ENCODE data around the gene AMDHD2. TPM values are rescaled to one million over a fixed set of nuclear protein-coding genes. Genes with fewer than 3 reads are reported as not detected.

AMDHD2 gene
- total RNA-seq, 4 donors from 2014 or later: 32.9 to 50.3 (median 42.2) TPM

DNA sequence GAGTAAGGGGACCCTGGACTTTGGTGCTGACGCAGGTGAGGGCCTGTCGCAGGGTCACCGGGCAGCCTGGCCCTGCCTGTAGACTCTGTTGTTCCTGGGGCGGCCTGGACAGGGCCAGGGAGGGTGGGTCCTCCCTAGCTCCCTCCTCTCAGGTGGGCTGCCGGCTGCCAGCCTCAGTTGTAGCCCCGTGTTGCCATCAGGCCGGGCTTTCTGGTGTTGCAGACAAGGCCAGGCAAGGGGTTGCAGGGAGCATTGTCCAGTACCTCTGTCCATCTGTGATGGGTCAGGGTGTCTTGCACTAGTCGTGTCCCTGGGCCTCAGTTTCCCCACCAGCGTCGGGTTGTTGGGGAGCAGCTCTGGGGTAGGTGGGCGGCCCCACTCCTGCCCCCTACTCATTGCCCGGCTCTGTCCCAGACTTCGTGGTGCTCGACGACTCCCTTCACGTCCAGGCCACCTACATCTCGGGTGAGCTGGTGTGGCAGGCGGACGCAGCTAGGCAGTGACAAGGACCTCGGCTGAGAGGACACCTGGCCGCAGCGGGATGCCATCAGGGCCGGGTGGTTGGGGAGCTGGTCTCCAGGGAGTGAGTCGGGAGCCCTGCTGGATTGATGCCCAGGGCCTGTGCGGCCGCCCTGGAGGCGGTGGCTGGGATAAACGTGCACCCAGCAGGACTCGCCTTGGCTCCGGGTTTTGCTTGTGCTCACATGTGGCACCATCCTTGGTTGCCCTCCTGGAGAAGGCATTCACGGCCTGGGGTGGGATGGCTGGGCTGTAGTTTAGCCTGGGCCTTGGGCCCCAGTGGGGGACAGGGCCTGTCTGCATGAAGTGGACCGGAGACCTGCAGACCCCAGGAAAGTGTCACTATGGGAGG, 9.1 kb downstream of the AMDHD2 start:
- no peak for TF ChIP-seq POLR2A (IDR thresholded peaks at IDR 0.05)
- TF ChIP-seq, protein P1, sequence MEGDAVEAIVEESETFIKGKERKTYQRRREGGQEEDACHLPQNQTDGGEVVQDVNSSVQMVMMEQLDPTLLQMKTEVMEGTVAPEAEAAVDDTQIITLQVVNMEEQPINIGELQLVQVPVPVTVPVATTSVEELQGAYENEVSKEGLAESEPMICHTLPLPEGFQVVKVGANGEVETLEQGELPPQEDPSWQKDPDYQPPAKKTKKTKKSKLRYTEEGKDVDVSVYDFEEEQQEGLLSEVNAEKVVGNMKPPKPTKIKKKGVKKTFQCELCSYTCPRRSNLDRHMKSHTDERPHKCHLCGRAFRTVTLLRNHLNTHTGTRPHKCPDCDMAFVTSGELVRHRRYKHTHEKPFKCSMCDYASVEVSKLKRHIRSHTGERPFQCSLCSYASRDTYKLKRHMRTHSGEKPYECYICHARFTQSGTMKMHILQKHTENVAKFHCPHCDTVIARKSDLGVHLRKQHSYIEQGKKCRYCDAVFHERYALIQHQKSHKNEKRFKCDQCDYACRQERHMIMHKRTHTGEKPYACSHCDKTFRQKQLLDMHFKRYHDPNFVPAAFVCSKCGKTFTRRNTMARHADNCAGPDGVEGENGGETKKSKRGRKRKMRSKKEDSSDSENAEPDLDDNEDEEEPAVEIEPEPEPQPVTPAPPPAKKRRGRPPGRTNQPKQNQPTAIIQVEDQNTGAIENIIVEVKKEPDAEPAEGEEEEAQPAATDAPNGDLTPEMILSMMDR (IDR thresholded peaks at IDR 0.05): no peak
- no peak overlapping the region for H3K4me3 ChIP-seq (ENCODE audit: low read depth, poor library complexity, severe bottlenecking)
- WGBS, 2 donors: 85 to 89% methylated on average over 27 to 32 of the region's 32 CpGs
- DNase-seq (ENCODE audit: low spot score in 2 of 2): no peak
- intact Hi-C loops (cut with DNase I; ENCODE audit: low total_unique reads): no loop called here

- TF ChIP-seq, protein P1 (IDR thresholded peaks at IDR 0.05): no peak
- no peak for TF ChIP-seq POLR2A (IDR thresholded peaks at IDR 0.05)
- H3K4me3 ChIP-seq (ENCODE audit: low read depth, poor library complexity, severe bottlenecking): no peak overlapping the region
- 86 to 90% methylated on average over 15 of the region's 15 CpGs for WGBS, 2 donors
- intact Hi-C loops (cut with DNase I; ENCODE audit: low total_unique reads): no loop called here
- DNase-seq (ENCODE audit: low spot score in 2 of 2): no peak
Observed at GRCh38 chr16:2529961-2530628, 9.9 kb downstream of the AMDHD2 start.

DNA sequence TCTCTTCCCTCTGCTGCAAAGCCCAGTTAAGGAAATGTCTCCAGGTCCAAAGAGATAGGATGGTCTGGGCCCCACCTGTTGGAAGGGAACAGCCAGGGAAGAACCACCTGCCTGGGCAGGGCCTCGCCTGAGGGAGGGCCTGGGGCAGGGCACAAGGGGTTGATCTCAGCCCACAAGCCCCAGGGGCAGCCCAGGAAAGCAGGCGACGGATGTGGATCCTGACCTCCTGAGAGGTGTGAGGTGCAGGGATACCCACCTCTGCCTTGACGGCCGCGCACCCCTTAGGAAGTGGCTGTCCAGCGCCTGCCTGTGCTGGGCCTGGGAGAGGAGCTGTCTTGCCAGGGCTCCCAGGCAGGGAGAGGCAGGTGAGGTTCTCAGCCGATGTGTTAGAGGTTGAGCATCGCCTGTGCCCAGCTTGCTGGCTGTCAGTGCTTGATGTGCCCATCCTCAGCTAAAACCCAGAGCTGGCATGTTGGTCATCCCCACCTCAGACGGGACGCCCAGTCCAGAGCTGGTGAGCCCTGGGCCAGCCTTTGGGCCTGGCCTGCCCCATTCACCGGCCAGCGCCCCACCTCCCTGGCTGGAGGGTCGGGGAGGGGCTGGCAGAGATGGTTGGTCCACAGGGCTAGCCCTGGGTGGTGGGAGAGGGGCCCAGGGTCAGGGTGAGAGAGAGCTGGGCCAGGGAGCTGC, 10.6 kb downstream of the AMDHD2 start:
- intact Hi-C loops (cut with DNase I; ENCODE audit: low total_unique reads): no loop called here
- DNase-seq (ENCODE audit: low spot score in 2 of 2): no peak
- H3K4me3 ChIP-seq (ENCODE audit: low read depth, poor library complexity, severe bottlenecking): no peak overlapping the region
- 68 to 76% methylated on average over 7 to 9 of the region's 14 CpGs for WGBS, 2 donors
- no peak for TF ChIP-seq POLR2A (IDR thresholded peaks at IDR 0.05)
- TF ChIP-seq, protein P1 (IDR thresholded peaks at IDR 0.05): no peak

- intact Hi-C loops (cut with DNase I; ENCODE audit: low total_unique reads): no loop called here
- H3K4me3 ChIP-seq (ENCODE audit: low read depth, poor library complexity, severe bottlenecking): peak within 1 kb of the TSS; percentile 61
- TF ChIP-seq POLR2A (IDR thresholded peaks at IDR 0.05): no peak
- TF ChIP-seq, protein P1 (IDR thresholded peaks at IDR 0.05): no peak
- 13% methylated on average over 11 of the region's 11 CpGs for WGBS, 2 donors
- peak in 1 of 2 donors; percentile 32 for DNase-seq (ENCODE audit: low spot score in 2 of 2)
Observed at GRCh38 chr16:2531371-2531695, 11.2 kb downstream of the AMDHD2 start, which contains the start of gene CEMP1. Gene CEMP1 (minus strand): TSS chr16:2531408. CDS start chr16:2531073, 335 bp downstream.

DNA sequence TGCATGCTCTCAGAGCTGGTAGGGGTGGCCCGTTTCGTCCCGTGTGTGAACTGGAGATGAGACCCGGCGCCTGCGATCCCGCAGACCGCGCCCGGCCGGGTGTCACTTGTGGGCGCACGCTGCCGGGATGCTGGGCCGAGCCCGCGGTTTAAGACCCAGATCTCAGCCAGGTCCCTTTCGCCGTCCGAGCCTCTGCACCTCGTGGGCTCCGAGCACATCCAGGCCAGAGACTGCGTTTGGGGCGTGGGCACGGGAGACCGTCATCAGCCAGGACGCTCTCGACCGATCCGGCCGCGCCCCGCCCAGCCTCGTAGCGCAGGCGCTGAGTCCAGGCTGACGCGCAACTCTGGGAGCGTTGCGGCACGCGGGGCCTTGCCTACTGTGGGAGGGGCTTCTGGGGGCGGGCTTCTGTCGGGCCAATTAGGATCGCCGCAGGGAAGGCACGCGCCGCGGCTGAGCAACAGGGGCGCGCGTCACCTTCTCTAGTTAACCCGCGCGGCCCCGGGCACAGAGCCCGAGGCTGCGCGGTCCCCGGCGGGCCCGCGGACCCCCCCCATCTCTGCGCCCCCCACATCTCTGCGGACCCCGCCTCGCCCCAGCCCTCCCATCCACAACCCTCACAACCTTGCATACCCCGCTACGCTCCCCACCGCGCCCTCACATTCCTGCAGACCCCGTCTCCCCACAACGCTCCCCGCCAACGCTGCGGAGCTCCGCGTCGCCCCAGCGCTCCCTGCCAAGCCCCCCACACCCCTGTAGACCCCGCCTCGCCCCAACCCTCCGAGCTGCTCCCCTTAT, 11.7 kb downstream of the AMDHD2 start:
- peak; percentile 98 to 100 for DNase-seq (ENCODE audit: low spot score in 2 of 2)
- no peak for TF ChIP-seq POLR2A (IDR thresholded peaks at IDR 0.05)
- TF ChIP-seq, protein P1 (IDR thresholded peaks at IDR 0.05): no peak
- peak overlapping the region; percentile 61 for H3K4me3 ChIP-seq (ENCODE audit: low read depth, poor library complexity, severe bottlenecking)
- 0 to 1% methylated on average over 49 to 70 of the region's 84 CpGs for WGBS, 2 donors
- intact Hi-C loops (cut with DNase I; ENCODE audit: low total_unique reads): no loop called here
